HepG2 (cell line): ENCODE results near the gene HRH3. TPM values are rescaled to one million over a fixed set of nuclear protein-coding genes. Genes with fewer than 3 reads are reported as not detected.

ENCODE experiments used
- AKNA ChIP-seq: sonication (generic); formaldehyde crosslinking; IDR thresholded peaks from 2 replicates; pipeline ENCODE4 v1.4.0; 2020; ENCODE audit warnings: missing genetic modification reagents, borderline replicate concordance
- BATF2 ChIP-seq: sonication (generic); formaldehyde crosslinking; IDR thresholded peaks from 2 replicates; pipeline ENCODE4 v1.8.0; 2022; ENCODE audit warnings: mild to moderate bottlenecking, missing genetic modification reagents, moderate library complexity
- BRF2 ChIP-seq: sonication (generic); formaldehyde crosslinking; IDR thresholded peaks from 2 replicates; pipeline ENCODE4 v1.8.1; 2022; ENCODE audit warnings: mild to moderate bottlenecking, missing genetic modification reagents
- CENPBD1 ChIP-seq: sonication (generic); formaldehyde crosslinking; IDR thresholded peaks from 2 replicates; pipeline ENCODE4 v1.8.0; 2022; ENCODE audit warnings: missing genetic modification reagents, low read depth, mild to moderate bottlenecking, borderline replicate concordance
- HHEX ChIP-seq: IDR thresholded peaks from 2 replicates; pipeline ENCODE4 v1.6.1; 2016; ENCODE audit warnings: control low read depth
- HIVEP1 ChIP-seq: sonication (generic); formaldehyde crosslinking; IDR thresholded peaks from 2 replicates; pipeline ENCODE4 v1.4.0; 2020; ENCODE audit warnings: mild to moderate bottlenecking, missing genetic modification reagents
- HNRNPUL1 ChIP-seq: fragments of 200-400 bp; formaldehyde crosslinking; IDR thresholded peaks from 2 replicates; pipeline ENCODE4 v1.6.1; 2017; ENCODE audit warnings: low read depth, mild to moderate bottlenecking, low read length, moderate library complexity
- LCORL ChIP-seq, 2 experiments: fragments of 450-650 bp in 1 of 2; sonication (generic) in 1 of 2; formaldehyde crosslinking in 1 of 2; IDR thresholded peaks; 2 replicates each; pipeline versions ENCODE4 v1.5.0 to v1.6.1; 2017 to 2020; ENCODE audit warnings: antibody characterized with exemption in 1 of 2, missing genetic modification reagents in 1 of 2
- RFX1 ChIP-seq: fragments of 450-650 bp; IDR thresholded peaks from 2 replicates; pipeline ENCODE4 v1.6.1; 2017
- RFX5 ChIP-seq: IDR thresholded peaks from 2 replicates; pipeline ENCODE4 v1.6.1; 2011; ENCODE audit warnings: low read depth, low read length, improper control_type of control experiment
- STAG1 ChIP-seq: sonication (generic); formaldehyde crosslinking; IDR thresholded peaks from 2 replicates; pipeline ENCODE4 v1.4.0; 2020; ENCODE audit warnings: missing genetic modification reagents
- TEAD2 ChIP-seq: sonication (generic); formaldehyde crosslinking; IDR thresholded peaks from 2 replicates; pipeline ENCODE4 v1.9.0; 2021; ENCODE audit warnings: missing genetic modification reagents
- TRIM24 ChIP-seq: sonication (generic); formaldehyde crosslinking; IDR thresholded peaks from 2 replicates; pipeline ENCODE4 v1.8.0; 2022; ENCODE audit warnings: mild to moderate bottlenecking, missing genetic modification reagents
- ZNF510 ChIP-seq: sonication (generic); formaldehyde crosslinking; IDR thresholded peaks from 2 replicates; pipeline ENCODE4 v1.4.0; 2020; ENCODE audit warnings: low read depth, mild to moderate bottlenecking, missing genetic modification reagents
- ZNF609 ChIP-seq: sonication (generic); formaldehyde crosslinking; IDR thresholded peaks from 2 replicates; pipeline ENCODE4 v1.4.0; 2020; ENCODE audit warnings: mild to moderate bottlenecking, missing genetic modification reagents, borderline replicate concordance
- polyA plus RNA-seq, 8 experiments: library from polyadenylated mRNA; depleted of rRNA in 3 of 8; stranded (reverse) in 7 of 8; unstranded in 1 of 8; fragments of >200 nt; fragmentation: Illumina TruSeq in 4 of 8; extraction: Trizol in 4 of 8; gene quantifications; 2 replicates each; pipeline versions ENCODE4 v1.2.1 to v1.2.3, GENCODE V29; 2011 to 2016; ENCODE audit warnings: low read depth in 4 of 8, missing spikeins in 1 of 8, mixed read lengths in 1 of 8; ENCODE audit not compliant: insufficient read depth in 1 of 8
- total RNA-seq, 5 experiments: library from RNA; depleted of rRNA; stranded (reverse); fragments of >200 nt; fragmentation: Illumina TruSeq; extraction: Trizol; gene quantifications; 2 replicates each; pipeline ENCODE4 v1.2.3, GENCODE V29; 2016; ENCODE audit warnings: low read depth in 1 of 5

HRH3 gene
- total and polyA plus RNA-seq, 2 of the 13 experiments (the other 11 are each of a cell fraction or from before 2014, with no cell fraction given) = 0.18 TPM; not detected in 1

- TF ChIP-seq STAG1 (no peak), TEAD2 (CRISPR knock-in tag) (no peak), RFX5 (no peak), AKNA (CRISPR knock-in tag) (no peak), RFX1 (no peak), HNRNPUL1 (no peak), ZNF609 (no peak), HIVEP1 (CRISPR knock-in tag) (peak; percentile 43; the same call in 1 of the 2 replicates), BATF2 (CRISPR knock-in tag) (no peak), TRIM24 (no peak), HHEX (CRISPR knock-in tag) (no peak), CENPBD1 (no peak), LCORL (IDR thresholded peaks at IDR 0.05) (no peak), LCORL (CRISPR knock-in tag; IDR thresholded peaks at IDR 0.05) (peak; percentile 29; the same call in 1 of the 2 replicates), BRF2 (CRISPR knock-in tag) (no peak), ZNF510 (no peak)
These were observed 10.1 kb downstream of the HRH3 start (continued) for GRCh38 chr20:62209850-62210495.
